Measurements from ENCODE around the gene KHDRBS1.

GRCh38 chr1:32082022-32082421, 68.4 kb downstream of the KHDRBS1 start:
- TF ChIP-seq CTCF (IDR thresholded peaks at IDR 0.05) (no peak), POLR2A (IDR thresholded peaks at IDR 0.05) (no peak)
